Retina (tissue), 1 donor: ENCODE results near the gene OLIG2.

ENCODE experiments used
- DNase-seq: peaks from one replicate; pipeline ENCODE4 v3.0.0-alpha.2; 2016

Gene OLIG2

GRCh38 chr21:33069243-33069642 lies 43.5 kb downstream of the OLIG2 start:
- DNase-seq: no peak

- DNase-seq: no peak
Observed at GRCh38 chr21:33069645-33069993, 43.9 kb downstream of the OLIG2 start.

GRCh38 chr21:33069994-33070743 lies 44.4 kb downstream of the OLIG2 start, which contains the start of gene OLIG1:
OLIG1 (plus strand) TSS chr21:33070141; CDS start chr21:33070247, 106 bp downstream.
- peak; percentile 88 for DNase-seq

- DNase-seq: no peak
Observed at GRCh38 chr21:33070744-33070997, 44.9 kb downstream of the OLIG2 start.

GRCh38 chr21:33070998-33071769 lies 45.4 kb downstream of the OLIG2 start:
- DNase-seq: peak; percentile 80

GRCh38 chr21:33071770-33072306 lies 46.1 kb downstream of the OLIG2 start:
- DNase-seq: peak; percentile 78

GRCh38 chr21:33073636-33074035 lies 47.9 kb downstream of the OLIG2 start:
- DNase-seq: no peak

GRCh38 chr21:33075128-33075527 lies 49.4 kb downstream of the OLIG2 start:
- DNase-seq: no peak

- DNase-seq: no peak
Observed at GRCh38 chr21:33075596-33076195, 50.0 kb downstream of the OLIG2 start.

- no peak for DNase-seq
Observed at GRCh38 chr21:33076600-33077329, 51.0 kb downstream of the OLIG2 start.
